Activated CD4-positive, alpha-beta memory T cell treated with anti-CD3 and anti-CD28 coated beads for 36 hours (primary cell): ENCODE measurements around the gene GALT. TPM values are rescaled to one million over a fixed set of nuclear protein-coding genes. Genes with fewer than 3 reads are reported as not detected.

Experiments used
- CTCF ChIA-PET: fragments of 350-600 bp; sonication (Branson Sonifier 250); formaldehyde crosslinking; loops from one replicate; lab custom pipeline; 2021; ENCODE audit warnings: antibody characterized with exemption, inconsistent platforms; lab: Charles Lee
- POLR2A ChIA-PET: fragments of 350-600 bp; sonication (Branson Sonifier 250); formaldehyde crosslinking; loops from one replicate; lab custom pipeline; 2021; ENCODE audit warnings: antibody characterized with exemption; lab: Charles Lee
- DNase-seq: peaks from one replicate; pipeline ENCODE4 v3.0.0-alpha.2; 2020
- H3K27ac Mint-ChIP-seq: one replicate; pipeline ENCODE4 v1.8.0; 2021; ENCODE audit warnings: mixed read lengths
- H3K27me3 Mint-ChIP-seq: one replicate; pipeline ENCODE4 v1.8.0; 2021; ENCODE audit warnings: mixed read lengths
- H3K36me3 Mint-ChIP-seq: one replicate; pipeline ENCODE4 v1.8.0; 2021; ENCODE audit warnings: mixed read lengths
- H3K4me1 Mint-ChIP-seq: one replicate; pipeline ENCODE4 v1.8.0; 2021; ENCODE audit warnings: low read depth, mixed read lengths
- H3K4me3 Mint-ChIP-seq: one replicate; pipeline ENCODE4 v1.8.0; 2021; ENCODE audit warnings: mild to moderate bottlenecking, mixed read lengths
- H3K9me3 Mint-ChIP-seq: one replicate; pipeline ENCODE4 v1.8.0; 2021; ENCODE audit warnings: mixed read lengths
- intact Hi-C: fragments of 100-400 bp; cut with micrococcal nuclease; formaldehyde crosslinking; loops from one replicate; pipeline ENCODE4 v1.15.1; 2023
- total RNA-seq, 2 experiments: library from RNA; stranded (reverse); gene quantifications; one replicate each; pipeline ENCODE4 v1.2.3, GENCODE V29; 2021

GALT gene
- total RNA-seq, 2 experiments from 2014 or later = 56.0 to 59.2 TPM

GRCh38 chr9:34687276-34688030 is 41.0 kb downstream of the GALT start:
- CTCF ChIA-PET = interaction anchor here (1.6 to 3.4 kb wide), 2 partner anchors 15 to 41 kb away, joined by 6 to 18 read pairs; partner anchors contain the start of gene GALT
- POLR2A ChIA-PET = no interaction called here
- no peak overlapping the region for H3K27ac Mint-ChIP-seq
- no peaks in the 10 kb centered on the region for H3K27me3 Mint-ChIP-seq
- no peaks in the 10 kb centered on the region for H3K9me3 Mint-ChIP-seq
- no peak for DNase-seq
- intact Hi-C loops = no loop called here
- peaks cover 12% of the 10 kb centered on the region for H3K4me1 Mint-ChIP-seq
- H3K36me3 Mint-ChIP-seq = no peaks in the 10 kb centered on the region
- H3K4me3 Mint-ChIP-seq = no peak overlapping the region

- Mint-ChIP-seq H3K36me3 (no peaks in the 10 kb centered on the region), H3K9me3 (no peaks in the 10 kb centered on the region), H3K27ac (no peak overlapping the region), H3K4me1 (peaks cover 12% of the 10 kb centered on the region), H3K4me3 (no peak overlapping the region), H3K27me3 (no peaks in the 10 kb centered on the region)
- intact Hi-C loops = no loop called here
- ChIA-PET CTCF (interaction anchor here (1.7 kb wide), 1 partner anchor 13 kb away, joined by 8 read pairs; no protein-coding TSS in a partner anchor), POLR2A (no interaction called here)
- no peak for DNase-seq
Observed at GRCh38 chr9:34688329-34689115, 42.0 kb downstream of the GALT start.

- intact Hi-C loops = no loop called here
- ChIA-PET POLR2A (no interaction called here), CTCF (interaction anchor here (1.7 kb wide), 1 partner anchor 13 kb away, joined by 8 read pairs; no protein-coding TSS in a partner anchor)
- no peaks in the 10 kb centered on the region for H3K27me3 Mint-ChIP-seq
- no peaks in the 10 kb centered on the region for H3K36me3 Mint-ChIP-seq
- no peak for DNase-seq
- H3K4me1 Mint-ChIP-seq = peaks cover 8% of the 10 kb centered on the region
- no peak overlapping the region for H3K27ac Mint-ChIP-seq
- H3K4me3 Mint-ChIP-seq = no peak overlapping the region
- H3K9me3 Mint-ChIP-seq = no peaks in the 10 kb centered on the region
Observed at GRCh38 chr9:34689116-34689470, 42.6 kb downstream of the GALT start.

GRCh38 chr9:34689512-34689911 is 43.0 kb downstream of the GALT start:
- no peak for DNase-seq
- H3K4me1 Mint-ChIP-seq = peaks cover 4% of the 10 kb centered on the region
- no peak overlapping the region for H3K27ac Mint-ChIP-seq
- intact Hi-C loops = no loop called here
- H3K9me3 Mint-ChIP-seq = no peaks in the 10 kb centered on the region
- H3K27me3 Mint-ChIP-seq = no peaks in the 10 kb centered on the region
- no peaks in the 10 kb centered on the region for H3K36me3 Mint-ChIP-seq
- CTCF ChIA-PET = interaction anchor here (1.7 kb wide), 1 partner anchor 12 kb away, joined by 8 read pairs; no protein-coding TSS in a partner anchor
- POLR2A ChIA-PET = no interaction called here
- no peak overlapping the region for H3K4me3 Mint-ChIP-seq

- POLR2A ChIA-PET = no interaction called here
- CTCF ChIA-PET = interaction anchor here (1.0 to 1.6 kb wide), 2 partner anchors 11 to 30 kb away, joined by 3 to 7 read pairs; no protein-coding TSS in a partner anchor
Observed at GRCh38 chr9:34690983-34691935, 44.8 kb downstream of the GALT start, which contains the start of gene CCL19. Gene CCL19 (minus strand): TSS chr9:34691276. CDS start chr9:34691139, 137 bp downstream.

GRCh38 chr9:34691936-34692315 is 45.5 kb downstream of the GALT start:
- H3K27me3 Mint-ChIP-seq = no peaks in the 10 kb centered on the region
- H3K27ac Mint-ChIP-seq = no peak overlapping the region
- no peaks in the 10 kb centered on the region for H3K9me3 Mint-ChIP-seq
- no peaks in the 10 kb centered on the region for H3K36me3 Mint-ChIP-seq
- CTCF ChIA-PET = interaction anchor here (1.0 to 1.6 kb wide), 2 partner anchors 11 to 31 kb away, joined by 3 to 7 read pairs; no protein-coding TSS in a partner anchor
- POLR2A ChIA-PET = no interaction called here
- intact Hi-C loops = no loop called here
- H3K4me3 Mint-ChIP-seq = no peak overlapping the region
- no peak for DNase-seq
- H3K4me1 Mint-ChIP-seq = no peaks in the 10 kb centered on the region

More at GRCh38 chr9:34690983-34691935, 44.8 kb downstream of the GALT start, which contains the start of gene CCL19:
- H3K36me3 Mint-ChIP-seq = no peaks in the 10 kb centered on the region
- H3K4me3 Mint-ChIP-seq = no peak within 1 kb of the TSS
- no peak for DNase-seq
- no peaks in the 10 kb centered on the region for H3K27me3 Mint-ChIP-seq
- no peaks in the 10 kb centered on the region for H3K4me1 Mint-ChIP-seq
- no peaks in the 10 kb centered on the region for H3K9me3 Mint-ChIP-seq
- no peak within 1 kb of the TSS for H3K27ac Mint-ChIP-seq
- intact Hi-C loops = no loop called here

GRCh38 chr9:34693560-34693959 is 47.1 kb downstream of the GALT start:
- no peak overlapping the region for H3K27ac Mint-ChIP-seq
- intact Hi-C loops = no loop called here
- H3K4me3 Mint-ChIP-seq = no peak overlapping the region
- ChIA-PET CTCF (interaction anchor here (2.3 kb wide), 1 partner anchor 9 kb away, joined by 9 read pairs; no protein-coding TSS in a partner anchor), POLR2A (no interaction called here)
- H3K4me1 Mint-ChIP-seq = no peaks in the 10 kb centered on the region
- no peaks in the 10 kb centered on the region for H3K9me3 Mint-ChIP-seq
- H3K36me3 Mint-ChIP-seq = no peaks in the 10 kb centered on the region
- no peak for DNase-seq
- no peaks in the 10 kb centered on the region for H3K27me3 Mint-ChIP-seq

- ChIA-PET CTCF (interaction anchor here (1.0 kb wide), 1 partner anchor 61 kb away, joined by 5 read pairs; no protein-coding TSS in a partner anchor), POLR2A (no interaction called here)
- no peak for DNase-seq
- no peaks in the 10 kb centered on the region for H3K27me3 Mint-ChIP-seq
- no peaks in the 10 kb centered on the region for H3K36me3 Mint-ChIP-seq
- intact Hi-C loops = no loop called here
- no peak overlapping the region for H3K27ac Mint-ChIP-seq
- H3K4me1 Mint-ChIP-seq = no peaks in the 10 kb centered on the region
- no peak overlapping the region for H3K4me3 Mint-ChIP-seq
- H3K9me3 Mint-ChIP-seq = no peaks in the 10 kb centered on the region
Observed at GRCh38 chr9:34694811-34695210, 48.3 kb downstream of the GALT start.

Other genes starting within 250 kb of the GALT start
- gene FAM219A, start 188.1 kb upstream of the GALT start, total RNA-seq = 10 to 100 TPM; 13.3 to 13.8 TPM
- under 1 TPM; 0.19 to 0.69 TPM for gene DNAI1, start 187.9 kb upstream of the GALT start, total RNA-seq
- gene ENHO, start 123.7 kb upstream of the GALT start, total RNA-seq = under 1 TPM; 0.26 to 0.36 TPM
- gene CNTFR, start 57.0 kb upstream of the GALT start, total RNA-seq = not detected
- gene RPP25L, start 34.6 kb upstream of the GALT start, total RNA-seq = 10 to 100 TPM; 29.3 to 31.1 TPM
- 10 to 100 TPM; 85.3 to 87.3 TPM for gene DCTN3, start 26.2 kb upstream of the GALT start, total RNA-seq
- gene ARID3C, start 17.6 kb upstream of the GALT start, total RNA-seq = under 1 TPM; 0.14 to 0.17 TPM
- 10 to 100 TPM; 65.9 to 67.6 TPM for gene SIGMAR1, start 8.9 kb upstream of the GALT start, total RNA-seq
- gene IL11RA, start 5.5 kb downstream of the GALT start, total RNA-seq = 10 to 100 TPM; 19.3 to 22.1 TPM
- under 1 TPM in 1 of 2 experiments, not detected in 1; 0.80 TPM for gene CCL27, start 16.0 kb downstream of the GALT start, total RNA-seq
- gene CCL19, start 44.6 kb downstream of the GALT start, total RNA-seq = not detected
- not detected for gene CCL21, start 63.5 kb downstream of the GALT start, total RNA-seq